ENCODE data around the gene CAMK2N1.
"Not testable (repeated sequence)": the region's sequence is repeated elsewhere in the genome, so short reads cannot be mapped to it uniquely, and the experiment has no call there.

The CAMK2N1 gene

GRCh38 chr1:20485527-20486456, at the start of gene CAMK2N1:
CAMK2N1 (minus strand) TSS chr1:20486210; CDS start chr1:20485379, 831 bp downstream.
- peak; percentile 78 to 91 for DNase-seq

- no peak for DNase-seq
Observed at GRCh38 chr1:20534659-20535417, 48.8 kb upstream of the CAMK2N1 start.

DNA sequence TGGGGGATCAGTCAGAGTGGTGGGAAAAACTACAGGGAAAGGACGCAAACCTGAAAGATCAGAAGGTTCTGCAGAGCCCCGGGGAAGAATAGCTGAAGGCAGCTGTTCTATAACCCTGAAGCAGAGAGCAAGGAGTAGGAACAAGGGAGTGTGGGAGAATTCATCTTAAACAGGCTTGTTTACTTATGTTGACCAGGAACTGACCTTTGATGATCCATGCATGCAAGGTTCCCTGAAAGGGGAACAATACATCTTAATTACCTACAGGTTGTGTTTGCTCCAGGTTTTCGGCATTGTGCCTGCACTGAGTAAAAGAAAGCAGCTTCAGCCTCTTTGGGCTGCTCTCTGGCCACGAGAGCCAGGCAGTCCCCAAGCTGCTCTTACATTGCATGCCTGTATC, 47.6 kb upstream of the CAMK2N1 start:
- no peak for DNase-seq

DNA sequence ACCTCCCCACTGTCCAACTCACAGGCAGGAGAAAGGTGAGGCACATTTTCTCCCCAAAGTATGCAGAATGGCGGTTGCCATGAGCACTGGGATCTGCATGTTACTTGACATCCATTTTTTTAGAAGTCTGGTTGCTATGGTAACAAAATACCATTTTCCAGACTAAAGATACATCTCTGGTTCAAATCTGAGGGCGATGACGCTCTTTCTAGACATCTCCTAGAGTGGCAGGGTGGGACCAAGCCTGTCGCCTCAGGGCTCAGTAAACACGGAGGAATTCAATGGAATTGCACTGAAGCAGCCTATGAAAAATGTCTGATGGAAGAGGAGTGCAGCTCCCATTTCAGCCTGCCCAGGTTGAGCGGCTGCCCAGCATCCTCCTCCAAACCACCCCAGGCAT, 44.9 kb upstream of the CAMK2N1 start:
- DNase-seq: peak in 1 of 2 donors; percentile 2

- no peak for DNase-seq
Observed at GRCh38 chr1:20530306-20530705, 44.3 kb upstream of the CAMK2N1 start.

- DNase-seq: no peak
Observed at GRCh38 chr1:20528221-20528620, 42.2 kb upstream of the CAMK2N1 start.

GRCh38 chr1:20526267-20526666, 40.3 kb upstream of the CAMK2N1 start:
- DNase-seq: no peak

DNA sequence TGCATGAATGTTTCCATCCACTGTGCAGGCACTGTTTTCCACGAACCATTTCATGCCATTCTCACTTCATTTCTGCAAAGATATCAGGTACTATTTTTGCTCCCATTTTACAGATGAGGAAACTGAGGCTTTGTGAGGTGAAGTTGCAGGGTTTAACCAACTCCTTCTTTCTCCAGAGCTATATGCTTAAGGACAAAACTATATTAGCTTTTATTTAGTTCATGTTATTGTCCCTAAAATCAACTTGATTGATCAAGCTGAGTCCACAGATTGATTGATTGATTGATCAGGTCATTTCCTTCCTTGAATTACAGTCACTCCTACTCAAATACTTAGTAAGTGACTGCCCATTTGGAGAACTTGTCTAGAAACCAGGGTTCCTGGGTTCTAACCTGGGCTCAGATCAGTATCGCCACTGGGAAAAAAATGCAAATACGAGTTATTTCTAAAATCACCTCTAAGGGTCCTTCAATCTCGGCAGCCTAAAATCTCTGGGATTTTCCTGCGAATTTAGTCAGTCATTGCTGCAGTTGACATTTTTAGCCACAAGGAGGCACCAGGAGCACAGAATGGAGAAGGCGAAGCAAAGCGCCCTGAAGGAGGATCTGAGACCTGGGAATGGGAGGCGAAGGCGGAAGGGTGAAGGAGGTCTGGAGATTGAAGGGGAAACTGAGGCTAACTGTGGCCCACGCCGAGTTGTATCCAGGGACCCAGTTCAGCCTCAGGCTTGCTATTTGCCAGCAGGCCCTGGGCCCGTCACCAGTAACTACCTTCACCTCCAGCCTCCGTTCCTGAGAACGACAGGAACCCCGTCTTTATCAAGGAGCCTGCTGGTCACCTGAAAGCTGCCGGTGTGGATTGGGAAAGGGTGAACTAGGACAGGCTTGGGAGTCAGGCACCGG, 36.2 kb upstream of the CAMK2N1 start:
- DNase-seq: peak; percentile 44 to 62

- DNase-seq: not testable (repeated sequence)
Observed at GRCh38 chr1:20519609-20520262, 33.7 kb upstream of the CAMK2N1 start.

DNA sequence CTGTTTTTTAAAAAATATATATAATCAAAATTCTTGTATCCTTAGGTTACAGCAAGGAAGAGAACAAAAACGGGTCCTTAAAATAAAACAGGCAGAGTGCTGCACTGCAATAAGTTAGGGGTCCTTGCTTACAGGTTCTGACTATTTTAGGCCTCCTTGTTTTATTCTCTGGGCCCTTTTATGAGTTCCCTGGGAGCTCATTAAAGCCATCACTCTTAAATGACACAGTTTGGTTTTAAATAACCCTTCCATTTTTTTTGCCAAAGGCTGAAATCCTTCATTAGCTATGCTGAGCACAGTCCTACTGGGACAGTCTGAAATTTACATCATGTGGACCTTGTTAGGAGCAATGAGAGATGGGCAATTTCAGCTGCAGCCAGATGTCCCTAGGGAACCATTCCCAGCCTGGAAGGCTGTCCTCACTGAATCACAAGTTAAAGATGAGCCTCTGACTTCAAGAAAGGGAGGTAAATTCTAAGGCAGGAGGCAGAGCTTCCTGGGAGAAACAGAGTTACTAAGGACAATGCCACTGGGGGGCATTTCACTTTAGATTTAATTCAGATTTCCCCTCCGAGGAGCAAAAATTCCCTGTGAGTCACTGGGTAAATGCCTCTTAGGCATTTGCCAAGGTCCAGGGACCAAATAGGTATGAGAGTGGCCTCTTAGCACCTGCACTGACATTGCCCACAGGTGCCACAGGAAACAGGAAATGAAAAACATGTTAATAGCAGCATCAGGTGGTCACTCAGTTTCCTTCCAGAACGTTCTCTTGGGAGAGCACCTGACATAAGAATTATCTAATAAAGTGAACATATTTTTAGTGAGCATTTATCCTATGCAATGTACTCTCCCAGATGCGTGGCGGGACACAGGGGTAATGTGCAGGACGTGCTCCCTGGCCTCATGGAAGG, 25.8 kb upstream of the CAMK2N1 start:
- DNase-seq: no peak

DNA sequence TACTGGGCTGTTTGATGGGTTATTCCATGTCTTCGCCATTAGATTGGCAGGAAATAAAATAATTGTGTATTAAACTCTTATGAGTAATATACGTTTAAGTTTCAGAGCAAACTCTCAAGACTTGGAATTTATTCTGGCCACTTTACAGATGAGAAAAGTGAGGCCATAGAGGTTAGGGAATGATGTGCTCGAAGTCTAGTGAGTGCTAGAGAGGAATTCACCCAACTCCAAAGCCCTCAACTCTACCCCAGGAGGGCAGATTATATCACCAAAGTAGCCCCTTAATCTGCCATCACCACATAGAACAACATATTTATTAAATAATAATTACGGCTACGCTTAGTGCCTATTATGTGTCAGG, 22.4 kb upstream of the CAMK2N1 start:
- no peak for DNase-seq

DNA sequence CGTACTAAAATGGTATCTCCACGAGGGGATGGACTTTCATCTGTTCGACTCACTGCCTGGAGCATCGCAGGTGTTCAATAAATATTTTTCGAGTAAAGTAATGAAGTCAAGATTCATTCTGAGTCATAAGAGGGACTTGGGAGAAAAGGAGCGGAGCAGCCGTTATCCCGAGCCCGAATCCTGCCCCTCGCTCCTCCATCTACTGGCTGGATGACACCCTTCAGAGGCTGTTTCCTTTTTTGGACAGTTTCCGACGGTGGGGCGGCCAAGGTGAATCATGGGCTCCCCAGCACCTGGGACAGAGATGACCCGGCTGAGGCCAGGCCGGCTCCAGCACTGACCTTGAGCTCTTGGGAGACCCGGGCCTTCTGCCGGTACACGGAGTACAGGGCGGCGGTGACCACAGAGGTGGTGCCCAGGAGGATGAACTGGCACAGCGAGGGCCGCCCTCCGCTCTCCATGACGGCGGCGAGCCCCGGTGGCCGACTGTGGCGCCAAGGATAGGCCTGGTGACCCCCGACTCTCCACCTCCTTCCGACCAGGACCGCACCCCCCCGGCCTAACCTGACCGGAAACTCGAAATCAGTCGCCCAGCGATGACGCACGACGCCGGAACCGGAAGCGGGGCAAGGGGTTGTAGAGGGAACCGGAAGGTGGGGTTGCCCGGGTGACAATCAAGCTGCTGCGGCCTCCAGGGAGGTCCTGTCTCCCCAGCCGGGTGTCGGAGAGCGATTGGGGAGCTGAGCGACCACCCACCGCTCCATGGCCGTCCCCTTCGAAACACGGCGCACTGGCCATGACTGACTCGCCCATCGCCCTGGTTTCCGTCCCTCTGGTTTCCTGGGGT, 21.8 kb upstream of the CAMK2N1 start, which contains the start of gene MUL1:
Gene MUL1 (minus strand): TSS at position 588 of the 847 bp plus-strand sequence. CDS start 127 bp downstream, at position 461.
- DNase-seq: peak; percentile 82 to 95

GRCh38 chr1:20507248-20507563, 21.2 kb upstream of the CAMK2N1 start:
- no peak for DNase-seq

DNA sequence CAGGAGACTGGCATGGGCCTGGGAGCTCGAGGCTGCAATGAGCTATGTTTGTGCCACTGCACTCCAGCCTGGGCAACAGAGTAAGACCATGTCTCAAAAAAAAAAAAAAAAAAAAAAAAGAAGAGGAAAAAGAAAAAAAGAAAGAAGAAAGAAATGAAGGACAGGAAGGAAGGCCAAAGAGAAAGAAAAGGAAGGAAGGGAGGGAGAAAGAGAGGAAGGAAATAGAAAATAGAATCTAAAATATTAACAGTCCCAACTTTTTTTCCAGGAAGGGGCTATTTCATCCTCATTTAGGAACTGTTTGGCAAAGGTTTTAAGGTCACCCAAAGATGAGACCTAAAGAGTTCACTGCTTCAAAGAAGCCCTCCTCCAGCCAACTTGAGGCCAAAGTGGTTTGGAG, 19.5 kb upstream of the CAMK2N1 start:
- DNase-seq: no peak

GRCh38 chr1:20500716-20501115, 14.7 kb upstream of the CAMK2N1 start:
- no peak for DNase-seq

DNA sequence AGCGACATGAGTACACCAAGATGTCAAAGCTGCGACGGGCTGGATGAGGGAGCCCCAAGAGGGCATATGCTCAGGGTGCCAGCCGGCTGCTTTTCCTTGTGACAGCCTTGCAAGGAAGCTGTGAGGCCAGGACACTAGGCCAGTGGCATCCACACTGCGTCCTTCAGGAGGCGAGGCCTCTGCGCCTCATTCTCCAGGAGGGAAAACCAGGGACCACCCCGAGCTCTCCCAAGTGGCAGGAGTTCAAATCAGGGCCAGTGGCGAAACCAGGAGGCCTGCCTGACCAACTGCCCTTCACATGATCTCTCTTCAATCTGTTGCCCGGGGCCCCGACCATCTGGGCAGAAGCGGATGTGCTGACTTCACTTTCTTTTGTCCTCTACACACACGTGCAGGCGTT, 13.7 kb upstream of the CAMK2N1 start:
- no peak for DNase-seq

DNA sequence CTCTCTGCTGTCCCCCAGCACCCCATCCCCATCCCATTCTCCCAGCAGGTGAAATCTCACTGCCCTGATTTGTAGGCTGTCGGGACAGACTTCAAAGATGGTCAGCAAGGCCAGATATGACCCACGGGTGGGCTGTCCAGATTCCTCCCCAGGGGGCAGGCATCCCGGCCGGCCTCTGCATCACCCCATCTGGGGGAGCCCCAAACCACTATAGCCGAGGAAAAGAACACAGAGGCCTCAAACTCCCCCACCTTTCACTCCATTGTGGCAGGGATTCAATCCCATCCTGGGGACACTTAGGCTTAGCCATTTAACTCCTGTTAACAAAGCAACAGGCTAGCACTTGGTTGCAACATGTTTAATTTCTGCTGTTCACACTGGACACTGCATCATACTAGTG, 13.1 kb upstream of the CAMK2N1 start:
- DNase-seq: no peak

DNA sequence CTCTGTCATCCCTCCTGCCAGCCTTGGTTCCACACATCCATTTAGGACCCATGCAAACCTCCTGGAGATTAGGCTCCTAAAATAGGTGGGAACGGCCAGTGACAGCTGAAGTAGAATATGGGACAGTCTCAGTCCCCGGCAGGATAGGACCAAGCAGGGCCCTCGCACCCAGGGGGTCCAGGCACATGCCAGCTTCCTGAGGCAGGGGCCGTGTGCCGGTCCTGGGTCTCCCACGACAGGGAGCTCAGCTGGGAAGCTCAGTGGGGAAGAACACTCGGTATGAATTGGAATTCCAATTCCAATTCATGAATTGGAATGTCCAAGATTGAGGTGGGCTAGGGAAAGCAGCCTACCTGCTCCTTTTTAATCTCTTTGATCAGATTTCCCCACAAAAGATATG, 12.1 kb upstream of the CAMK2N1 start:
- no peak for DNase-seq

- no peak for DNase-seq
Observed at GRCh38 chr1:20497506-20497905, 11.5 kb upstream of the CAMK2N1 start.

- not testable (repeated sequence) for DNase-seq
Observed at GRCh38 chr1:20496725-20497383, 10.8 kb upstream of the CAMK2N1 start.
